ENCODE data around the gene ANKRD34A.
"Not testable (repeated sequence)": the region's sequence is repeated elsewhere in the genome, so short reads cannot be mapped to it uniquely, and the experiment has no call there.

The ANKRD34A gene

GRCh38 chr1:145944532-145944931 lies 19.8 kb downstream of the ANKRD34A start:
- H3K4me3 ChIP-seq (ENCODE audit: low read depth, low read length), result no peak overlapping the region
- TF ChIP-seq CTCF (IDR thresholded peaks at IDR 0.05; ENCODE audit: low read depth, low read length, missing control alignments), result no peak
- no peak for DNase-seq (ENCODE audit: low read depth)

GRCh38 chr1:145942871-145943270 lies 21.5 kb downstream of the ANKRD34A start:
- no peak for DNase-seq (ENCODE audit: low read depth)
- no peak overlapping the region for H3K4me3 ChIP-seq (ENCODE audit: low read depth, low read length)

GRCh38 chr1:145942405-145942804 lies 22.0 kb downstream of the ANKRD34A start:
- DNase-seq (ENCODE audit: low read depth), result no peak
- TF ChIP-seq CTCF (IDR thresholded peaks at IDR 0.05; ENCODE audit: low read depth, low read length, missing control alignments), result no peak
- H3K4me3 ChIP-seq (ENCODE audit: low read depth, low read length), result no peak overlapping the region

More at GRCh38 chr1:145942871-145943270, 21.5 kb downstream of the ANKRD34A start:
- TF ChIP-seq CTCF (IDR thresholded peaks at IDR 0.05; ENCODE audit: low read depth, low read length, missing control alignments), result no peak

GRCh38 chr1:145937436-145937835 lies 26.9 kb downstream of the ANKRD34A start:
- no peak overlapping the region for H3K4me3 ChIP-seq (ENCODE audit: low read depth, low read length)
- no peak for TF ChIP-seq CTCF (IDR thresholded peaks at IDR 0.05; ENCODE audit: low read depth, low read length, missing control alignments)
- DNase-seq (ENCODE audit: low read depth), result no peak

- no peak overlapping the region for H3K4me3 ChIP-seq (ENCODE audit: low read depth, low read length)
- TF ChIP-seq CTCF (IDR thresholded peaks at IDR 0.05; ENCODE audit: low read depth, low read length, missing control alignments), result no peak
- DNase-seq (ENCODE audit: low read depth), result no peak
Measured at GRCh38 chr1:145936247-145936646, 28.1 kb downstream of the ANKRD34A start.

- no peak overlapping the region for H3K4me3 ChIP-seq (ENCODE audit: low read depth, low read length)
- no peak for TF ChIP-seq CTCF (IDR thresholded peaks at IDR 0.05; ENCODE audit: low read depth, low read length, missing control alignments)
- DNase-seq (ENCODE audit: low read depth), result no peak
Measured at GRCh38 chr1:145935708-145936107, 28.7 kb downstream of the ANKRD34A start.

- not testable (repeated sequence) for H3K4me3 ChIP-seq (ENCODE audit: low read depth, low read length)
Measured at GRCh38 chr1:145932522-145933009, 31.8 kb downstream of the ANKRD34A start.

More at GRCh38 chr1:145932522-145933009, 31.8 kb downstream of the ANKRD34A start:
- DNase-seq (ENCODE audit: low read depth), result not testable (repeated sequence)

Measured in GM12864 (cell line).